Suprapubic skin (tissue), 4 donors: ENCODE results near the gene SMAD7. TPM values are rescaled to one million over a fixed set of nuclear protein-coding genes. Genes with fewer than 3 reads are reported as not detected.
A peak's percentile ranks its signal among the peaks of the same experiment; 100 is the strongest.

Experiments used
- DNase-seq, 2 donors: peaks; one replicate each; pipeline ENCODE4 v3.0.0-alpha.2; 2019; ENCODE audit warnings: low spot score in 2 of 2
- H3K27ac ChIP-seq: fragments of 200-600 bp; sonication (generic); one replicate; pipeline ENCODE4 v1.5.1; 2019
- H3K27me3 ChIP-seq: fragments of 200-600 bp; sonication (generic); one replicate; pipeline ENCODE4 v1.5.1; 2019
- H3K36me3 ChIP-seq: fragments of 200-600 bp; sonication (generic); one replicate; pipeline ENCODE4 v1.5.1; 2019
- H3K4me1 ChIP-seq: fragments of 200-600 bp; sonication (generic); one replicate; pipeline ENCODE4 v1.5.1; 2019
- H3K4me3 ChIP-seq: fragments of 200-600 bp; sonication (generic); one replicate; pipeline ENCODE4 v1.5.1; 2019; ENCODE audit warnings: mild to moderate bottlenecking
- H3K9me3 ChIP-seq: fragments of 200-600 bp; sonication (generic); one replicate; pipeline ENCODE4 v1.5.1; 2019
- CTCF ChIP-seq, 2 donors: fragments of 200-600 bp in 1 of 2; fragments of 450-650 bp in 1 of 2; sonication (generic) in 1 of 2; IDR thresholded peaks; one replicate each; pipeline ENCODE4 v1.5.1; 2016 to 2019; ENCODE audit warnings: antibody characterized with exemption in 2 of 2, mild to moderate bottlenecking in 1 of 2, moderate library complexity in 1 of 2
- EP300 ChIP-seq: sonication (generic); formaldehyde crosslinking; IDR thresholded peaks from one replicate; pipeline ENCODE4 v1.6.1; 2017; ENCODE audit warnings: antibody characterized with exemption
- POLR2A ChIP-seq, 2 donors: fragments of 450-650 bp; IDR thresholded peaks; one replicate each; pipeline ENCODE4 v1.6.1; 2017; ENCODE audit warnings: antibody characterized with exemption in 2 of 2, mild to moderate bottlenecking in 2 of 2, moderate library complexity in 2 of 2
- POLR2AphosphoS5 ChIP-seq, 3 donors: sonication (generic); formaldehyde crosslinking; IDR thresholded peaks; one replicate each; pipeline ENCODE4 v1.6.1; 2017; ENCODE audit warnings: antibody characterized with exemption in 3 of 3
- WGBS: methylation state at CpG from one replicate; pipeline ENCODE4 v1.1.5; 2018; 5-methylcytosine and 5-hydroxymethylcytosine counted together
- total RNA-seq, 4 donors: library from RNA; depleted of rRNA; stranded (reverse); fragments of >200 nt; gene quantifications; one replicate each; pipeline ENCODE4 v1.1.0, GENCODE V29; 2016

SMAD7 gene
- total RNA-seq, 4 donors from 2014 or later = 19.7 to 41.6 (median 27.8) TPM

GRCh38 chr18:48957616-48958015, 6.9 kb upstream of the SMAD7 start:
- H3K27ac ChIP-seq = peak overlapping the region; percentile 12
- H3K4me1 ChIP-seq = peaks cover 46% of the 10 kb centered on the region
- TF ChIP-seq EP300 = no peak
- no peak for TF ChIP-seq POLR2AphosphoS5 (IDR thresholded peaks at IDR 0.05)
- TF ChIP-seq POLR2A (IDR thresholded peaks at IDR 0.05) = no peak
- no peak for TF ChIP-seq CTCF (IDR thresholded peaks at IDR 0.05)
- no peaks in the 10 kb centered on the region for H3K27me3 ChIP-seq
- no peak for DNase-seq
- 63% methylated on average over 4 of the region's 4 CpGs for WGBS
- no peaks in the 10 kb centered on the region for H3K9me3 ChIP-seq
- H3K36me3 ChIP-seq = no peaks in the 10 kb centered on the region
- no peak overlapping the region for H3K4me3 ChIP-seq

- 39% methylated on average over 4 of the region's 8 CpGs for WGBS
- H3K36me3 ChIP-seq = no peaks in the 10 kb centered on the region
- H3K4me1 ChIP-seq = peaks cover 46% of the 10 kb centered on the region
- H3K27me3 ChIP-seq = no peaks in the 10 kb centered on the region
- TF ChIP-seq EP300 (no peak), CTCF (IDR thresholded peaks at IDR 0.05) (no peak), POLR2AphosphoS5 (IDR thresholded peaks at IDR 0.05) (no peak)
- H3K4me3 ChIP-seq = no peak overlapping the region
- DNase-seq = no peak
- peak overlapping the region; percentile 84 for H3K27ac ChIP-seq
- no peaks in the 10 kb centered on the region for H3K9me3 ChIP-seq
Measured at GRCh38 chr18:48957136-48957535, 6.4 kb upstream of the SMAD7 start.

GRCh38 chr18:48956356-48956755, 5.6 kb upstream of the SMAD7 start:
- no peak for DNase-seq
- no peak overlapping the region for H3K4me3 ChIP-seq
- 48% methylated on average over 1 of the region's 1 CpG for WGBS
- H3K27ac ChIP-seq = peak overlapping the region; percentile 84
- TF ChIP-seq POLR2A (IDR thresholded peaks at IDR 0.05) = no peak
- peak in 2 of 3 donors; percentile 37 to 66 for TF ChIP-seq POLR2AphosphoS5 (IDR thresholded peaks at IDR 0.05)
- H3K27me3 ChIP-seq = no peaks in the 10 kb centered on the region
- H3K4me1 ChIP-seq = peaks cover 46% of the 10 kb centered on the region
- H3K9me3 ChIP-seq = no peaks in the 10 kb centered on the region
- H3K36me3 ChIP-seq = no peaks in the 10 kb centered on the region

- peaks cover 46% of the 10 kb centered on the region for H3K4me1 ChIP-seq
Measured at GRCh38 chr18:48955830-48956261, 5.1 kb upstream of the SMAD7 start.

GRCh38 chr18:48954886-48955819, 4.4 kb upstream of the SMAD7 start:
- TF ChIP-seq POLR2A (IDR thresholded peaks at IDR 0.05) = no peak
- no peak for TF ChIP-seq CTCF (IDR thresholded peaks at IDR 0.05)
- TF ChIP-seq EP300 = no peak
- TF ChIP-seq POLR2AphosphoS5 (IDR thresholded peaks at IDR 0.05) = no peak
- Histone ChIP-seq H3K27ac (peak overlapping the region; percentile 84), H3K27me3 (no peaks in the 10 kb centered on the region), H3K4me1 (peaks cover 46% of the 10 kb centered on the region), H3K4me3 (no peak overlapping the region), H3K36me3 (no peaks in the 10 kb centered on the region), H3K9me3 (no peaks in the 10 kb centered on the region)
- DNase-seq = no peak
- WGBS = 58% methylated on average over 14 of the region's 14 CpGs

More at GRCh38 chr18:48955830-48956261, 5.1 kb upstream of the SMAD7 start:
- H3K4me3 ChIP-seq = no peak overlapping the region
- WGBS = 19% methylated on average over 7 of the region's 7 CpGs
- H3K9me3 ChIP-seq = no peaks in the 10 kb centered on the region
- H3K36me3 ChIP-seq = no peaks in the 10 kb centered on the region
- TF ChIP-seq EP300 (no peak), POLR2AphosphoS5 (IDR thresholded peaks at IDR 0.05) (no peak), CTCF (IDR thresholded peaks at IDR 0.05) (no peak), POLR2A (IDR thresholded peaks at IDR 0.05) (no peak)
- no peaks in the 10 kb centered on the region for H3K27me3 ChIP-seq
- peak in 1 of 2 donors; percentile 82 for DNase-seq
- peak overlapping the region; percentile 84 for H3K27ac ChIP-seq
